ENCODE measurements around the gene NBPF3.
"Not testable (repeated sequence)": the region's sequence is repeated elsewhere in the genome, so short reads cannot be mapped to it uniquely, and the experiment has no call there.

NBPF3 gene

GRCh38 chr1:21439721-21440629 lies at the start of gene NBPF3:
TSS of gene NBPF3 (plus strand) at chr1:21440137. CDS start at chr1:21445087, 4,950 bp downstream.
- Histone ChIP-seq H3K4me3 (peak within 1 kb of the TSS; percentile 87), H3K36me3 (ENCODE audit: insufficient read depth, low read length) (peaks cover 2% of the 10 kb centered on the region; the same call in 1 of the 2 replicates), H3K27ac (peak within 1 kb of the TSS; percentile 81), H3K9me3 (ENCODE audit: low read depth, low read length) (no peaks in the 10 kb centered on the region), H3K9ac (ENCODE audit: insufficient read length) (peak within 1 kb of the TSS; percentile 84)
- peak; percentile 34 for DNase-seq (ENCODE audit: low read depth, low spot score)
- TF ChIP-seq POLR2AphosphoS5 (IDR thresholded peaks at IDR 0.05; ENCODE audit: borderline replicate concordance, low read depth, low read length) (peak; percentile 86), FOXP2 (optimal IDR thresholded peaks at IDR 0.05; ENCODE audit: control extremely low read depth, extremely low read length, insufficient read depth) (no peak), EZH2 (IDR thresholded peaks at IDR 0.05) (no peak)

GRCh38 chr1:21391497-21391896 lies 48.4 kb upstream of the NBPF3 start:
- TF ChIP-seq EZH2 (IDR thresholded peaks at IDR 0.05) (no peak), POLR2AphosphoS5 (IDR thresholded peaks at IDR 0.05; ENCODE audit: borderline replicate concordance, low read depth, low read length) (no peak), FOXP2 (optimal IDR thresholded peaks at IDR 0.05; ENCODE audit: control extremely low read depth, extremely low read length, insufficient read depth) (no peak)
- Histone ChIP-seq H3K36me3 (ENCODE audit: insufficient read depth, low read length) (no peaks in the 10 kb centered on the region), H3K27ac (no peak overlapping the region), H3K4me3 (no peak overlapping the region), H3K9me3 (ENCODE audit: low read depth, low read length) (no peaks in the 10 kb centered on the region), H3K9ac (ENCODE audit: insufficient read length) (no peak overlapping the region)
- no peak for DNase-seq (ENCODE audit: low read depth, low spot score)

- H3K9ac ChIP-seq (ENCODE audit: insufficient read length): no peak overlapping the region
- H3K27ac ChIP-seq: no peak overlapping the region
- DNase-seq (ENCODE audit: low read depth, low spot score): no peak
- H3K4me3 ChIP-seq: no peak overlapping the region
- no peaks in the 10 kb centered on the region for H3K36me3 ChIP-seq (ENCODE audit: insufficient read depth, low read length)
- no peak for TF ChIP-seq POLR2AphosphoS5 (IDR thresholded peaks at IDR 0.05; ENCODE audit: borderline replicate concordance, low read depth, low read length)
- TF ChIP-seq EZH2 (IDR thresholded peaks at IDR 0.05): no peak
- TF ChIP-seq FOXP2 (optimal IDR thresholded peaks at IDR 0.05; ENCODE audit: control extremely low read depth, extremely low read length, insufficient read depth): no peak
- no peaks in the 10 kb centered on the region for H3K9me3 ChIP-seq (ENCODE audit: low read depth, low read length)
Observed at GRCh38 chr1:21392587-21393263, 47.2 kb upstream of the NBPF3 start.

GRCh38 chr1:21396516-21396915 lies 43.4 kb upstream of the NBPF3 start:
- TF ChIP-seq POLR2AphosphoS5 (IDR thresholded peaks at IDR 0.05; ENCODE audit: borderline replicate concordance, low read depth, low read length) (no peak), FOXP2 (optimal IDR thresholded peaks at IDR 0.05; ENCODE audit: control extremely low read depth, extremely low read length, insufficient read depth) (no peak), EZH2 (IDR thresholded peaks at IDR 0.05) (no peak)
- H3K27ac ChIP-seq: no peak overlapping the region
- no peak overlapping the region for H3K9ac ChIP-seq (ENCODE audit: insufficient read length)
- DNase-seq (ENCODE audit: low read depth, low spot score): no peak
- H3K9me3 ChIP-seq (ENCODE audit: low read depth, low read length): no peaks in the 10 kb centered on the region
- H3K36me3 ChIP-seq (ENCODE audit: insufficient read depth, low read length): no peaks in the 10 kb centered on the region
- H3K4me3 ChIP-seq: no peak overlapping the region

GRCh38 chr1:21397813-21398188 lies 42.1 kb upstream of the NBPF3 start:
- DNase-seq (ENCODE audit: low read depth, low spot score): no peak
- H3K9me3 ChIP-seq (ENCODE audit: low read depth, low read length): no peaks in the 10 kb centered on the region
- no peak overlapping the region for H3K27ac ChIP-seq
- H3K4me3 ChIP-seq: no peak overlapping the region
- TF ChIP-seq EZH2 (IDR thresholded peaks at IDR 0.05) (no peak), FOXP2 (optimal IDR thresholded peaks at IDR 0.05; ENCODE audit: control extremely low read depth, extremely low read length, insufficient read depth) (no peak), POLR2AphosphoS5 (IDR thresholded peaks at IDR 0.05; ENCODE audit: borderline replicate concordance, low read depth, low read length) (no peak)
- no peaks in the 10 kb centered on the region for H3K36me3 ChIP-seq (ENCODE audit: insufficient read depth, low read length)
- H3K9ac ChIP-seq (ENCODE audit: insufficient read length): no peak overlapping the region

- not testable (repeated sequence) for H3K27ac ChIP-seq; H3K36me3 ChIP-seq (ENCODE audit: insufficient read depth, low read length); H3K4me3 ChIP-seq; DNase-seq (ENCODE audit: low read depth, low spot score); H3K9ac ChIP-seq (ENCODE audit: insufficient read length); H3K9me3 ChIP-seq (ENCODE audit: low read depth, low read length)
Observed at GRCh38 chr1:21401726-21402346, 38.1 kb upstream of the NBPF3 start.

- no peaks in the 10 kb centered on the region for H3K36me3 ChIP-seq (ENCODE audit: insufficient read depth, low read length)
- no peak overlapping the region for H3K27ac ChIP-seq
- TF ChIP-seq POLR2AphosphoS5 (IDR thresholded peaks at IDR 0.05; ENCODE audit: borderline replicate concordance, low read depth, low read length) (no peak), FOXP2 (optimal IDR thresholded peaks at IDR 0.05; ENCODE audit: control extremely low read depth, extremely low read length, insufficient read depth) (no peak), EZH2 (IDR thresholded peaks at IDR 0.05) (no peak)
- no peak for DNase-seq (ENCODE audit: low read depth, low spot score)
- no peak overlapping the region for H3K4me3 ChIP-seq
- H3K9ac ChIP-seq (ENCODE audit: insufficient read length): no peak overlapping the region
- no peaks in the 10 kb centered on the region for H3K9me3 ChIP-seq (ENCODE audit: low read depth, low read length)
Observed at GRCh38 chr1:21406659-21407058, 33.3 kb upstream of the NBPF3 start.

GRCh38 chr1:21409897-21410296 lies 30.0 kb upstream of the NBPF3 start:
- H3K9me3 ChIP-seq (ENCODE audit: low read depth, low read length); DNase-seq (ENCODE audit: low read depth, low spot score); H3K4me3 ChIP-seq; H3K27ac ChIP-seq; H3K36me3 ChIP-seq (ENCODE audit: insufficient read depth, low read length); H3K9ac ChIP-seq (ENCODE audit: insufficient read length): not testable (repeated sequence)

All from SK-N-MC (cell line).